HG02759 (cell line): Measurements from ENCODE around the gene TRPM3.

Source experiments
- ATAC-seq: cut with Tn5 transposase; IDR thresholded peaks from one replicate; pipeline ENCODE4 v1.9.1; 2021; ENCODE audit warnings: mild to moderate bottlenecking, moderate library complexity; ENCODE audit not compliant: unreplicated experiment

Gene TRPM3

GRCh38 chr9:71121275-71122021, at the start of gene TRPM3:
TSS of gene TRPM3 (minus strand) at chr9:71121621. CDS start at chr9:71121354, 267 bp downstream.
- no peak for ATAC-seq

GRCh38 chr9:71168418-71168817, 47.0 kb upstream of the TRPM3 start:
- ATAC-seq: no peak

- ATAC-seq: no peak
Observed at GRCh38 chr9:71162126-71162525, 40.7 kb upstream of the TRPM3 start.

- no peak for ATAC-seq
Observed at GRCh38 chr9:71157731-71158130, 36.3 kb upstream of the TRPM3 start.

GRCh38 chr9:71147368-71147767, 25.9 kb upstream of the TRPM3 start:
- ATAC-seq: no peak

- ATAC-seq: no peak
Observed at GRCh38 chr9:71146511-71146910, 25.1 kb upstream of the TRPM3 start.

- no peak for ATAC-seq
Observed at GRCh38 chr9:71145179-71145578, 23.8 kb upstream of the TRPM3 start.

GRCh38 chr9:71144495-71144894, 23.1 kb upstream of the TRPM3 start:
- ATAC-seq: no peak

- ATAC-seq: no peak
Observed at GRCh38 chr9:71136696-71137095, 15.3 kb upstream of the TRPM3 start.

- no peak for ATAC-seq
Observed at GRCh38 chr9:71131145-71131544, 9.7 kb upstream of the TRPM3 start.

GRCh38 chr9:71130521-71130920, 9.1 kb upstream of the TRPM3 start:
- no peak for ATAC-seq

- ATAC-seq: no peak
Observed at GRCh38 chr9:71128796-71129195, 7.4 kb upstream of the TRPM3 start.

- no peak for ATAC-seq
Observed at GRCh38 chr9:71127301-71127700, 5.9 kb upstream of the TRPM3 start.

- no peak for ATAC-seq
Observed at GRCh38 chr9:71122421-71122820, 1.0 kb upstream of the TRPM3 start.

- ATAC-seq: no peak
Observed at GRCh38 chr9:71122022-71122275, 528 bp upstream of the TRPM3 start.

- no peak for ATAC-seq
Observed at GRCh38 chr9:71120501-71121247, 747 bp downstream of the TRPM3 start.

GRCh38 chr9:71119746-71120145, 1.7 kb downstream of the TRPM3 start:
- ATAC-seq: no peak

GRCh38 chr9:71118324-71118723, 3.1 kb downstream of the TRPM3 start:
- no peak for ATAC-seq

- ATAC-seq: no peak
Observed at GRCh38 chr9:71115448-71115975, 5.9 kb downstream of the TRPM3 start.

GRCh38 chr9:71112866-71113265, 8.6 kb downstream of the TRPM3 start:
- ATAC-seq: no peak

GRCh38 chr9:71108937-71109336, 12.5 kb downstream of the TRPM3 start:
- ATAC-seq: no peak

- no peak for ATAC-seq
Observed at GRCh38 chr9:71106992-71107391, 14.4 kb downstream of the TRPM3 start.
